NT2/D1 (cell line): ENCODE measurements around the gene WWTR1.

ENCODE experiments used
- SUZ12 ChIP-seq: IDR thresholded peaks from 2 replicates; pipeline ENCODE4 v1.6.1; 2011; ENCODE audit not compliant: insufficient read length, insufficient read depth; ENCODE audit errors: extremely low read depth
- YY1 ChIP-seq: IDR thresholded peaks from 2 replicates; pipeline ENCODE4 v1.6.1; 2011; ENCODE audit not compliant: insufficient read length, insufficient read depth

GRCh38 chr3:149660462-149660861, 2.6 kb upstream of the WWTR1 start:
- TF ChIP-seq SUZ12 (no peak), YY1 (no peak)
